Raji (cell line): Measurements from ENCODE around the gene PDGFD.

Experiments used
- POLR2A ChIP-seq: IDR thresholded peaks from 2 replicates; pipeline ENCODE4 v1.6.1; 2011; ENCODE audit warnings: low read depth, low read length, control low read depth; ENCODE audit not compliant: insufficient read depth

The PDGFD gene

GRCh38 chr11:104152941-104153505, 10.9 kb downstream of the PDGFD start:
- TF ChIP-seq POLR2A, result no peak

- no peak for TF ChIP-seq POLR2A
Observed at GRCh38 chr11:104151404-104152204, 12.3 kb downstream of the PDGFD start.

GRCh38 chr11:104148706-104149105, 15.2 kb downstream of the PDGFD start:
- TF ChIP-seq POLR2A, result no peak

GRCh38 chr11:104148074-104148473, 15.9 kb downstream of the PDGFD start:
- TF ChIP-seq POLR2A, result no peak

GRCh38 chr11:104146943-104147342, 17.0 kb downstream of the PDGFD start:
- no peak for TF ChIP-seq POLR2A

GRCh38 chr11:104146421-104146820, 17.5 kb downstream of the PDGFD start:
- TF ChIP-seq POLR2A, result no peak

GRCh38 chr11:104145062-104145461, 18.9 kb downstream of the PDGFD start:
- TF ChIP-seq POLR2A, result no peak

GRCh38 chr11:104142698-104143097, 21.2 kb downstream of the PDGFD start:
- TF ChIP-seq POLR2A, result no peak

- no peak for TF ChIP-seq POLR2A
Observed at GRCh38 chr11:104136861-104137260, 27.1 kb downstream of the PDGFD start.

- no peak for TF ChIP-seq POLR2A
Observed at GRCh38 chr11:104134745-104135144, 29.2 kb downstream of the PDGFD start.

GRCh38 chr11:104130161-104130560, 33.8 kb downstream of the PDGFD start:
- TF ChIP-seq POLR2A, result no peak

- no peak for TF ChIP-seq POLR2A
Observed at GRCh38 chr11:104129145-104129544, 34.8 kb downstream of the PDGFD start.

- no peak for TF ChIP-seq POLR2A
Observed at GRCh38 chr11:104127828-104128227, 36.1 kb downstream of the PDGFD start.

GRCh38 chr11:104126464-104126863, 37.5 kb downstream of the PDGFD start:
- TF ChIP-seq POLR2A, result no peak

- no peak for TF ChIP-seq POLR2A
Observed at GRCh38 chr11:104124979-104125378, 39.0 kb downstream of the PDGFD start.

- TF ChIP-seq POLR2A, result no peak
Observed at GRCh38 chr11:104122836-104123235, 41.1 kb downstream of the PDGFD start.
